RPMI7951 (cell line): Measurements from ENCODE around the gene ARHGAP15. TPM values are rescaled to one million over a fixed set of nuclear protein-coding genes. Genes with fewer than 3 reads are reported as not detected.

ENCODE experiments used
- DNase-seq: peaks from one replicate; pipeline ENCODE4 v3.0.0-alpha.2; 2012; ENCODE audit warnings: low read depth
- total RNA-seq: library from RNA; depleted of rRNA; stranded (reverse); fragments of >200 nt; shearing (Covaris generic); gene quantifications from 2 replicates; pipeline ENCODE4 v1.2.3, GENCODE V29; 2014

The ARHGAP15 gene
- total RNA-seq, 1 experiment from 2014 or later: 1.9 TPM

GRCh38 chr2:143686585-143687164 is 557.5 kb downstream of the ARHGAP15 start:
- peak; percentile 46 for DNase-seq

GRCh38 chr2:143688248-143688647 is 559.0 kb downstream of the ARHGAP15 start:
- DNase-seq: no peak

- no peak for DNase-seq
Measured at GRCh38 chr2:143688815-143689214, 559.6 kb downstream of the ARHGAP15 start.

- no peak for DNase-seq
Measured at GRCh38 chr2:143689541-143689940, 560.3 kb downstream of the ARHGAP15 start.

GRCh38 chr2:143690235-143690634 is 561.0 kb downstream of the ARHGAP15 start:
- DNase-seq: no peak

- DNase-seq: no peak
Measured at GRCh38 chr2:143691121-143691520, 561.9 kb downstream of the ARHGAP15 start.

GRCh38 chr2:143692162-143692561 is 562.9 kb downstream of the ARHGAP15 start:
- no peak for DNase-seq

- DNase-seq: no peak
Measured at GRCh38 chr2:143692967-143693366, 563.7 kb downstream of the ARHGAP15 start.

- no peak for DNase-seq
Measured at GRCh38 chr2:143694335-143694734, 565.1 kb downstream of the ARHGAP15 start.

GRCh38 chr2:143696651-143697050 is 567.4 kb downstream of the ARHGAP15 start:
- DNase-seq: no peak

GRCh38 chr2:143697744-143698143 is 568.5 kb downstream of the ARHGAP15 start:
- DNase-seq: no peak

- DNase-seq: no peak
Measured at GRCh38 chr2:143698352-143698751, 569.1 kb downstream of the ARHGAP15 start.

GRCh38 chr2:143698888-143699570 is 569.8 kb downstream of the ARHGAP15 start:
- DNase-seq: no peak

- no peak for DNase-seq
Measured at GRCh38 chr2:143700865-143701264, 571.6 kb downstream of the ARHGAP15 start.

- no peak for DNase-seq
Measured at GRCh38 chr2:143701785-143702184, 572.6 kb downstream of the ARHGAP15 start.

- DNase-seq: no peak
Measured at GRCh38 chr2:143702931-143703330, 573.7 kb downstream of the ARHGAP15 start.

GRCh38 chr2:143704451-143705106 is 575.4 kb downstream of the ARHGAP15 start:
- no peak for DNase-seq

GRCh38 chr2:143705108-143705707 is 576.0 kb downstream of the ARHGAP15 start:
- DNase-seq: no peak

- DNase-seq: no peak
Measured at GRCh38 chr2:143706354-143706753, 577.1 kb downstream of the ARHGAP15 start.

- no peak for DNase-seq
Measured at GRCh38 chr2:143708682-143709081, 579.5 kb downstream of the ARHGAP15 start.

GRCh38 chr2:143710196-143710595 is 581.0 kb downstream of the ARHGAP15 start:
- DNase-seq: no peak

- no peak for DNase-seq
Measured at GRCh38 chr2:143710879-143711278, 581.7 kb downstream of the ARHGAP15 start.

- no peak for DNase-seq
Measured at GRCh38 chr2:143716522-143716921, 587.3 kb downstream of the ARHGAP15 start.
